GF-D8 (cell line): ENCODE results near the gene TLN1.

Experiments
- DNase-seq: peaks from one replicate; lab custom pipeline; 2025; lab: John Stamatoyannopoulos, UW

TLN1 gene

GRCh38 chr9:35703906-35704672, 27.9 kb downstream of the TLN1 start:
- no peak for DNase-seq

GRCh38 chr9:35702696-35703095, 29.3 kb downstream of the TLN1 start:
- no peak for DNase-seq

GRCh38 chr9:35700942-35701341, 31.1 kb downstream of the TLN1 start:
- no peak for DNase-seq

- no peak for DNase-seq
These were observed 32.0 kb downstream of the TLN1 start for GRCh38 chr9:35700031-35700430.

- no peak for DNase-seq
These were observed 33.8 kb downstream of the TLN1 start for GRCh38 chr9:35698231-35698630.

- DNase-seq = no peak
These were observed 34.5 kb downstream of the TLN1 start for GRCh38 chr9:35697486-35697885.

- DNase-seq = no peak
These were observed 35.3 kb downstream of the TLN1 start for GRCh38 chr9:35696520-35697215.

- no peak for DNase-seq
These were observed 36.0 kb downstream of the TLN1 start for GRCh38 chr9:35695943-35696401.

GRCh38 chr9:35691757-35692301, 40.2 kb downstream of the TLN1 start:
- DNase-seq = no peak

- DNase-seq = no peak
These were observed 40.7 kb downstream of the TLN1 start for GRCh38 chr9:35691334-35691650.

GRCh38 chr9:35690614-35691333, 41.2 kb downstream of the TLN1 start:
- DNase-seq = no peak

- DNase-seq = no peak
These were observed 41.7 kb downstream of the TLN1 start for GRCh38 chr9:35690294-35690613.

- DNase-seq = no peak
These were observed 42.3 kb downstream of the TLN1 start, which contains the start of gene TPM2 for GRCh38 chr9:35689542-35690293. TPM2 (minus strand) TSS chr9:35689925; CDS start chr9:35689817, 108 bp downstream.

- no peak for DNase-seq
These were observed 43.1 kb downstream of the TLN1 start for GRCh38 chr9:35688558-35689541.

GRCh38 chr9:35687972-35688557, 43.9 kb downstream of the TLN1 start:
- no peak for DNase-seq

- no peak for DNase-seq
These were observed 44.7 kb downstream of the TLN1 start for GRCh38 chr9:35687306-35687705.

- no peak for DNase-seq
These were observed 45.5 kb downstream of the TLN1 start for GRCh38 chr9:35686222-35687203.

- DNase-seq = no peak
These were observed 46.5 kb downstream of the TLN1 start for GRCh38 chr9:35685506-35685905.

- DNase-seq = no peak
These were observed 47.1 kb downstream of the TLN1 start for GRCh38 chr9:35684921-35685320.
